Activated naive CD8-positive, alpha-beta T cell treated with anti-CD3 and anti-CD28 coated beads, Interleukin-2, amount 50 U/mL, for 16 hours (primary cell): ENCODE results near the gene BLM.
"Not testable (repeated sequence)": the region's sequence is repeated elsewhere in the genome, so short reads cannot be mapped to it uniquely, and the experiment has no call there.

Experiments used
- DNase-seq: peaks from one replicate; pipeline ENCODE4 v3.0.0-alpha.2; 2020; ENCODE audit warnings: low read depth, low spot score

The BLM gene

DNA sequence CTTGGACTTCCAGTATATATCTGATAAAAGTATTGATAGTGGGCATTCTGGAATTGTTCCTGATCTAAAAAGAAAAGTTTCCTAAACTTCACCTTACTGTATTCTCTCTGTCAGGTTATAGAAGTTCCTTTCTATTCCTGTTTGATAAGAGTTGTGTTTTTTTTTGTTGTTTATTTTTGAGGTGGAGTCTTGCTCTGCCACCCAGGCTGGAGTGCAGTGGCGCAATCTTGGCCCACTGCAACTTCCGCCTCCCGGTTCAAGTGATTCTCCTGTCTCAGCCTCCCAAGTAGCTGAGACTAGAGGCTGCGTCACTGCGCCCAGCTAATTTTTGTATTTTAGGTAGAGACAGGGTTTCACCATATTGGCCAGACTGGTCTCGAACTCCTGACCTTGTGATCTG lies 13.1 kb downstream of the BLM start:
- DNase-seq = no peak

DNA sequence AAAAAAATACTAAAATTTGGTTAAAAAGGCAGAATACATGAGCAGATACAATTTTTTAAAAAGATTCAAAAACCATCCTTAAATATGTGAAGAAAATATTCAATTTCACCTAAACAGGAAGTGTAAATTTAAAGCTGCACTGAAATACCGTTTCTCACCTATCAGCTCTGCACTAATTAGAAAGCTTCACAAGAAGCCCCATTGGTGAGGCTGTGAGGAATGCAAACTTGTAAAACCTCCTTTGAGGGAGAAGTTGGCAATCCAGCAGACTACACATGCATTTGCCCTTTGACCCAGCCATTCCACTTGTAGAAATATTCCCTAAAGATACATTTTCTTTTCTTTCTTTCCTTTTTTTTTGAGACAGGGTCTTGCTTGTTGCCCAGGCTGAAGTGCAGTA lies 18.8 kb downstream of the BLM start:
- DNase-seq = no peak

GRCh38 chr15:90740545-90740944 lies 23.4 kb downstream of the BLM start:
- DNase-seq = not testable (repeated sequence)

DNA sequence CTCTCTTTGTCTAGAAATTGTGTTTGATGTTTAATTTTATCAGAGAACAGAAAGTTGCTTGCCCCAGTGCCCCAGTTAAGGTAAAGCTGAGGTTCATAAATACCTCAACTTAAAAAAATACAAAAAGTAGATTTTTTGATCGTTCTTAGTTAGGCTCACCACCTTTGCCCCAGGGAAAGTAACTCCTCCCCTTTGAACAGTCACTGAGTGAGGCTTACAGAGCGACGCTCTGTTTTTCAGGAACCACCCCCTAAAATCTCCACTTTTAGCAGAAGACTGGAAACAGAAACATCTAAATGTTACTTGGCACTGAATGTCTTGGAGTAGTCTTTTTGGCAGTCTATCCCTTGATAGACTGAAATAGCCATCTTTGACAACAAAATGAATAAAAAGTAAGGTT lies 24.9 kb downstream of the BLM start:
- DNase-seq = no peak

DNA sequence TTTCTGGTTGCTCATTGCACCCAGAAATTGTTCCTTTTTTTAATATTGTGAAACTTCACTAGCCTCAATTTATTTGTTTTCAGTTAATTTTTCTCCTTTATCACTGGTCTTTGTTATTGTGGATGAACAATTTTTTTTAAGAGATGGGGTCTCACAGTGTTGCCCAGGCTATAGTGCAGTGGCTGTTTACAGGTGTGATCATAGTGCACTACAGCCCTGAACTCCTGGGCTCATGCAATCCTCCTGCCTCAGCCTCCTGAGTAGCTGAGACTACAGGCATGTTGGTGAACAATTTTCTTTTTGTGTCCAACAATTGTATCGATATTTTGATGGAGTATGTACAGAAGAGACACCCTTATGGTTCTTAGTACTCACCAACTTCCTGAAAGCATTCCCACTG lies 26.3 kb downstream of the BLM start:
- DNase-seq = no peak

GRCh38 chr15:90744759-90745402 lies 27.7 kb downstream of the BLM start:
- DNase-seq = no peak

DNA sequence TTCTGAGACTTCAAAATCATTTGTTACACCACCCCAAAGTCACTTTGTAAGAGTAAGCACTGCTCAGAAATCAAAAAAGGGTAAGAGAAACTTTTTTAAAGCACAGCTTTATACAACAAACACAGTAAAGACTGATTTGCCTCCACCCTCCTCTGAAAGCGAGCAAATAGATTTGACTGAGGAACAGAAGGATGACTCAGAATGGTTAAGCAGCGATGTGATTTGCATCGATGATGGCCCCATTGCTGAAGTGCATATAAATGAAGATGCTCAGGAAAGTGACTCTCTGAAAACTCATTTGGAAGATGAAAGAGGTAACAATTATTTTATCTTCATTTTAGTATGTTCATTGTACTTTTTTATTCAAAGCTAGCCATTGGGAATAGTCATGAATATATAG lies 32.6 kb downstream of the BLM start:
- DNase-seq = no peak

DNA sequence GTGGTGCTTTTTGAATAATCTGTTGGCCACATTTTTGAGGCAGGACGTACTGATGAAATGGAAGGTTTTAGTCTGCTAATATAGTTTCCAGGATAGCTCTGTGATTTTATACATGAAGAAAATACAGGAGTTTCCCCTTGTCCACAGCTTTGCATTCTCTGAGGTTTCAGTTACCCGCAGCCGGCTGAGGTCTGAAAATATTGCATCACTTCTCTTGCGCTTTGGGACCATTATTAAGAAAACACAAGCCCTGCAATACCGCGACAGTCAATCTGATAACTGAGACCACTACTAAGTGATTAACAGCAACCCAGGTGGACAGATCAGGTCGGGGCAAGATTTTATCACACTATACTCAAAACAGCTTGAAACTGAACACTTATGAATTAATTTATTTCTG lies 33.0 kb downstream of the BLM start:
- no peak for DNase-seq

DNA sequence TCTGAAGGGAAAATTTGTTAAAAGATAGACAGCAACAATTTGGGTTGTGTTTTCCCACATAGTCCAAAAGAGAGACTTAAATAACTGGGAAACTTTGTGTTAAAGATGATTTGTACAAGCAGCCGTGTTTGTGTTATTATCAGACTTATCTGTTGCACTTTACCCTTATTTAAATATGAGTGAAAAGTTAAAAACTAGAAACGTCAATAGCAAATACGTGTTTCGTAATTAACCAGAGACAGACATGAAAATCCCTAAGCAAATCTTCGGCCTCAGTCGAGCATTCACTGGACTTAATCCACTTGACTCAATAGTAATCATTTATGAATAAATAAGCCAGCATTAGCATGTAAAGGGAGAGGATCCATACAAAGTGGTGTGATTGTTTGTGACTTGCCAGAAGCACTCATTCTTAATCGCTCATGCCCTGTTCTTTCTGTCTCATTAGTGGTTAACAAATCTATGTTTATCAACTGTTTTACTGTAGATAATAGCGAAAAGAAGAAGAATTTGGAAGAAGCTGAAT lies 34.2 kb downstream of the BLM start:
- DNase-seq = no peak

GRCh38 chr15:90756916-90757315 lies 39.8 kb downstream of the BLM start:
- no peak for DNase-seq

DNA sequence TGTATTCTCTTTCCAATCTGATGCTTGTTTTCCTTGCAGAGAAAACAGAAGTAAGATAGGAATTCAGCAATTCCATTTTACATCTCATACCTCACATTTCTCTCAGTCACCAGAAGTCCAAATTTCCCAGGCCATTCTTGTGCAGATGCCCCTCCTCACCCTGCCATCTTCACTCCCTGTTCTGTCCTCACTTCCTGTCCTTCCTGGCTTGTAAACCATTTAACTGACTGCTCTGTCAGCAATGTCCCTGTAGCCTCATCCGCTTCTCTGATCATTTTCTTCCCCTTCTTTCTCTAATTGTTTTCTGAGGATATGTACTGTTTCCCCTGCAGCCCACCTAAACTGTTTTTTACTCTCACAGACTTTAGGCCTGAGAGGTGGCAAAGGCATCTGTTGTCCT lies 40.3 kb downstream of the BLM start:
- DNase-seq = no peak

- DNase-seq = no peak
Measured at GRCh38 chr15:90760661-90761232, 43.6 kb downstream of the BLM start.

DNA sequence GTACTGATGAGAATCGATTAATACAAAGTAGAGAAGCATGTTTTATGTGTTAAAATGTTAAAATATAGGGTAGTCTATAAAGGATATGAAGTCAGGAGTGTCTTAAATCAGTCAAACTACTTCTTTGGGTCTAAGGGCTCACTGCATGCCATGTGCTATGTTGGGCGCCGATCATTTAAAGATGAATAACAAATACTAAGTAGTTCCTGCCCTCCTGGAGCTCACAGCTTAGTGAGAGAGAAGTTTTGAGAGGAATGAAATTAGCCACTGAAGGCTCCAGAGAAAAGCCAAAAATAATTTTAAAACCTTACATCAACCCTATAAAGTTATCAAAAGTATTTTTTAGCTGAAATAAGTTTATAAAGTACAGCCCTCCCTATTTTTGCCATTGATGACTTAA lies 44.5 kb downstream of the BLM start:
- DNase-seq = no peak

- DNase-seq = no peak
Measured at GRCh38 chr15:90762109-90762508, 45.0 kb downstream of the BLM start.

GRCh38 chr15:90763366-90764099 lies 46.4 kb downstream of the BLM start:
- DNase-seq = no peak

DNA sequence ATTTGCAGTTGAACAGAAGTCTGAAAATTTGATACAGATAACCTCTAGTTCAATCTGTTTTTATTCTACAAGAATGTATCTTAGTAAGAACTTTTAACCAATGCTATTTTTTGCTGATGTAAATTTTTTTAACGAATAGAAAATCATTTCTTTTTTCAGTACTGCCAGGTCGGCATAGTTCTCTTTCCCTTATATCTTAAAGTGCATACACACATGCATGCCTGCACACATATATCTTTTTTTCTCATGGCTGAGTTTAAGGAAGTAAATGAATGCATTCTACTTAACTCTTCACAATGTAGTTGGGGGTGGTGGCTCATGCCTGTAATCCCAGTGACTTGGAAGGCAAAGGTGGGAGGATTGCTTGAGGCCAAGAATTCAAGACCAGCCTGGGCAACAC lies 48.4 kb downstream of the BLM start:
- DNase-seq = no peak

GRCh38 chr15:90765966-90766365 lies 48.8 kb downstream of the BLM start:
- no peak for DNase-seq

GRCh38 chr15:90769375-90769774 lies 52.2 kb downstream of the BLM start:
- DNase-seq = no peak

DNA sequence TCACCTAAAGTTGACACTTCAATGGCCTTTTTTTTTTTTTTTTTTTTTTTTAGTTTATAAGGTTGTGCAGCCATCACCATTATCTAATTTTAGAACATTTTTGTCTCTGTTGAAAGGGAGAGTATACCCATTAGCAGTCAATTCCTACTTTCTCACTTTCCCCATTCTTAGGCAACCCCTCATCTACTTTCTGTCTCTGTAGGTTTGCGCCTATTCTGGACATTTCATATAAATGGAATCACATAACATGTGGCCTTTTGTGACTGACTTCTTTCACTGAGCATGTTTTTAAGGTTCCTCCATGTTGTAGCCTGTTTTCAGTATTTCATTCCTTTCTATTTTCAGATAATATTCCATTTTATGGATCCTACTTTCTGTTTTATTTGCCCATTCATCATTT lies 56.3 kb downstream of the BLM start:
- DNase-seq = no peak

DNA sequence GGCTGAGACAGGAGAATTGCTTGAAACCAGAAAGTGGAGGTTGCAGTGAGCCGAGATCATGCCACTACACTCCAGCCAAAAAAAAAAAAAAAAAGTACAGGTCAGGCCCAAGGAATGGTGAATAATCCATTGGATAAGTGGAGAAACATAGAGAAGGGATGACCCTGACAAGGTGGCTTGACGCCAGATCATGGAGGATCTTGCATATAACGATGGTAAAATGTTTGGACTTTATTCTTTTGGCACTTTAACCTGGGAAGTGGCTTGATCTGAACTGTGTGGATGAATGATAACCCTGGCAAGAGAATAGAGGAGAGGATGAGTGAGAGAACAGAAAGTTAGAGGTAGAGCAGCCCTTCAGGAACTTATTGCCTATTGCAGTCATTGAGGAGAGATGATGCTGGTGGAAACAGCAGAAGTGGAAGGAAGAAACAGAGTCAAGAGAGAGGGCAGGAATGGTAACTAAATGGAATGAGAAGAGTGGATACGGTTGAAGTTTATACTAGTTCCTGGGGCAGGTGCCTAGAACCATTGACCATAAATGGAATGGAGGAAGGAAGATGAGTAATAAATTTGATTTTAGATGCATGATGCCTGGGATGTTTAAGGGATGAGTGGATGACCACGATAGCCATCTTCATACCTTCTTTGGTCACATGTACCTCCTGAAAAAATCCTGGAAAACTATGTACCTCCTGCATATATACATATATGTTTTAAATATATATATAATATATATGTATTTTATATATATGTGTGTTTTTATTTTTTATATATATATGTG lies 57.8 kb downstream of the BLM start:
- DNase-seq = no peak

DNA sequence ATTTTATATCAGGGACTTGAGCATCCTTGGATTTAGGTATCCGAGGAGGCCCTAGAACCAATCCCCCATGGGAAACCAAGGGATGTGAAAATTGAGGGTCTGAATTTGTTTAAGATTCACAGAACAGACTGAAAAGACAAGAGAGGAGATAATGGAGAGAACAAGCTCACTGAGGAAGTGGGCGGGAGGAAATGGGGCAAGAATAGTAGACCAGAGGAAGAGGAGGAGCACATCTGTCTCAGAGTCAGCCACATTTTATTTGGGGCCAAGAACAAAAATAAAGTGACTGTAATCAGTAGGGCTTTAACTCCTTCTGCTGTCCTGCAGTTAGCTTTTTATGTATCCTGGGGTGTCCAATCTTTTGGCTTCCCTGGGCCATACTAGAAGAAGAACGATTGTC lies 63.8 kb downstream of the BLM start:
- no peak for DNase-seq

- no peak for DNase-seq
Measured at GRCh38 chr15:90782442-90782841, 65.3 kb downstream of the BLM start.
